Stimulated activated CD8-positive, alpha-beta memory T cell treated with anti-CD3 and anti-CD28 coated beads, Interleukin-7, amount 100 ng/mL, for 4 hours (primary cell): ENCODE measurements around the gene CFAP57.

Source experiments
- DNase-seq, 2 donors: peaks; one replicate each; pipeline ENCODE4 v3.0.0-alpha.2; 2020; ENCODE audit warnings: low read depth in 2 of 2

Gene CFAP57

GRCh38 chr1:43299101-43299500 is 127.0 kb downstream of the CFAP57 start:
- DNase-seq, result no peak

DNA sequence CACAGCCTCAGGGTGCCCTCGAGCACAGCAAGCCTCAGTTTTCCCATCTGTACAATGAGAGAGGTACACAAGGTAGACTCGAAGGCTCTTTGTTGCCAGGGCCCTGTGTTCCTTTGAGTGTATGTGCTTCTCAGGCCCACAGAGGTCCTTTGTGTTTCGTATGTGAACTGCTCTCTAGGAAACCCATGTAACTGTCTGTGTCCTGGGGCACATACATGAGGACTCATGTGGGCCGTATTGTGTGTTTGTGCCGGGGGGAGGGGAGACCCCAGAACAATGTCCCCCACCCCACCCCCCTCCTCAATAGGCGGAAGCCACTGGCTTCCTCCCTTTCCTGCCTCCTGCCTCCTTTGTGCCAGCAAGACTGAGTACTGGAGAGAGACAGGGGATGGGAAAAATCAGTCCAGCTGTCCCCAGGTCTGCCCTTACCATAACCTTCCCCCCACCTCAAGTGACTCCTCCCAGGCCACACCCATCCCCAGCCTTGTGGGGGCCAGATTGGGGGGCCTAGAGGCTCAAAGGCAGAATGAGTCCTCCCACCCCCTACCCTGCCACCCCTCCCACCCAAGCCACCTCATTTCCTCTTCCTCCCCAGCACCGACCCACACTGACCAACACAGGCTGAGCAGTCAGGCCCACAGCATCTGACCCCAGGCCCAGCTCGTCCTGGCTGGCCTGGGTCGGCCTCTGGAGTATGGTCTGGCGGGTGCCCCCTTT is 128.4 kb downstream of the CFAP57 start, which contains the start of gene TIE1:
TSS of gene TIE1 (plus strand) at position 605 of the 717 bp plus-strand sequence. CDS start at position 695, 90 bp downstream.
- no peak for DNase-seq

DNA sequence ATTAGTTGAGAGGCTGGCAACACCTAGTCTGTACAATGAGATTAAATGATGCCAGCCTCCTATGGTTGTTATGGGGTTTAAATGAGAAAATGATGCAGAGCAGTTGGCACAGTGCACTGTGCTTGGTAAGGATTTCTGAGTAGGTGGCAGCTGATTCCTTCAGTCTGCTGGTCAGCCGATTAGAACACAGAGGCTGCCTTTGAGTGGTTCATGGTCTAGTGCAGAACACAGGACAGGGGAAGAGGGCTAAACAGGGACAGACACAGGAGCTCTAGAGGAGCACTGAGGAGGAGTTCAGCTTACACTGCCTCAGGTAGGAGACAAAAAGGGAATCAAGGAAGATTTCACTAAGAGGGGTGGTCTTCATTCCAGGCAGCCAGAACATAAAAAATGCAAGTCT is 130.1 kb downstream of the CFAP57 start:
- DNase-seq, result no peak

GRCh38 chr1:43302721-43303470 is 130.8 kb downstream of the CFAP57 start:
- DNase-seq, result no peak

- DNase-seq, result no peak
Measured at GRCh38 chr1:43303471-43304313, 131.6 kb downstream of the CFAP57 start.
